Activated T-helper 17 cell treated with anti-CD3 and anti-CD28 coated beads, Interleukin-2, amount 50 U/mL, for 72 hours (primary cell): Measurements from ENCODE around the gene C11orf86. TPM values are rescaled to one million over a fixed set of nuclear protein-coding genes. Genes with fewer than 3 reads are reported as not detected.
"Not testable (repeated sequence)": the region's sequence is repeated elsewhere in the genome, so short reads cannot be mapped to it uniquely, and the experiment has no call there.

Experiments
- ATAC-seq: fragments of 150-1000 bp; cut with Tn5 transposase; replicated peaks from 2 replicates; pipeline ENCODE4 v1.10.0; 2021; ENCODE audit warnings: mild to moderate bottlenecking, moderate library complexity
- H3K27ac Mint-ChIP-seq: one replicate; pipeline ENCODE4 v1.8.0; 2022; ENCODE audit warnings: mixed read lengths
- H3K27me3 Mint-ChIP-seq: one replicate; pipeline ENCODE4 v1.8.0; 2022; ENCODE audit warnings: mixed read lengths
- H3K36me3 Mint-ChIP-seq: one replicate; pipeline ENCODE4 v1.8.0; 2022; ENCODE audit warnings: low read depth, mild to moderate bottlenecking, mixed read lengths
- H3K4me1 Mint-ChIP-seq: one replicate; pipeline ENCODE4 v1.8.0; 2022; ENCODE audit warnings: mixed read lengths
- H3K4me3 Mint-ChIP-seq: one replicate; pipeline ENCODE4 v1.8.0; 2022; ENCODE audit warnings: mild to moderate bottlenecking, mixed read lengths
- H3K9me3 Mint-ChIP-seq: one replicate; pipeline ENCODE4 v1.8.0; 2022; ENCODE audit warnings: mixed read lengths
- total RNA-seq, 2 donors: library from RNA; stranded (reverse); gene quantifications; one replicate each; pipeline ENCODE4 v1.2.3, GENCODE V29; 2022

Gene C11orf86
- total RNA-seq, 2 donors from 2014 or later: not detected

- ATAC-seq: peak; percentile 97
- Mint-ChIP-seq H3K9me3 (no peaks in the 10 kb centered on the region), H3K36me3 (no peaks in the 10 kb centered on the region), H3K27ac (peak within 1 kb of the TSS; percentile 70), H3K27me3 (no peaks in the 10 kb centered on the region), H3K4me1 (peaks cover 15% of the 10 kb centered on the region), H3K4me3 (peak within 1 kb of the TSS; percentile 79)
These were observed 16.7 kb upstream of the C11orf86 start, which contains the start of gene PC for GRCh38 chr11:66958232-66958955. Gene PC (minus strand): TSS chr11:66958383. CDS start chr11:66872159, 86,224 bp downstream.

DNA sequence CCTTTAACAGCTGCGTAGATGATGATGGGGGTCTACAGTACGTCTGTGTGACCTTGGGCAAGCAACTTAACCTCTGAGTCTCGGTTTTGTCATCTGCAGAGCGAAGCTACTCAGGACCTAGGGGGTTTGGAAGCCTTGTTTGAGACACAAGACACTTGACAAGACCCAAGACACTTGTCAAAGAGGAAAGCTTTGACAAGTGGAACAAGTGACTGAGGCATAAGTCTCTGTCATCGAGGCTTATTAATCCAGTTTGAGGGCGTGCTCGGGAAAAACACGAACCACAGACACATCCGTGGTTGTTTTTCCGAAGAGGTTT is 16.2 kb upstream of the C11orf86 start:
- peak; percentile 10 for ATAC-seq
- Mint-ChIP-seq H3K9me3 (no peaks in the 10 kb centered on the region), H3K36me3 (no peaks in the 10 kb centered on the region), H3K27me3 (no peaks in the 10 kb centered on the region), H3K27ac (peak overlapping the region; percentile 70), H3K4me1 (peaks cover 15% of the 10 kb centered on the region), H3K4me3 (peak overlapping the region; percentile 79)

- ATAC-seq, H3K36me3 Mint-ChIP-seq, H3K27me3 Mint-ChIP-seq, H3K4me3 Mint-ChIP-seq, H3K27ac Mint-ChIP-seq, H3K9me3 Mint-ChIP-seq: not testable (repeated sequence)
- H3K4me1 Mint-ChIP-seq: peaks cover 14% of the 10 kb centered on the region
These were observed 13.4 kb upstream of the C11orf86 start for GRCh38 chr11:66961691-66962213.

GRCh38 chr11:66962247-66962646 is 12.9 kb upstream of the C11orf86 start:
- peaks cover 11% of the 10 kb centered on the region for H3K4me1 Mint-ChIP-seq
- H3K4me3 Mint-ChIP-seq: no peak overlapping the region
- no peak overlapping the region for H3K27ac Mint-ChIP-seq
- no peaks in the 10 kb centered on the region for H3K36me3 Mint-ChIP-seq
- H3K9me3 Mint-ChIP-seq: no peaks in the 10 kb centered on the region
- no peak for ATAC-seq
- peaks cover 5% of the 10 kb centered on the region for H3K27me3 Mint-ChIP-seq

DNA sequence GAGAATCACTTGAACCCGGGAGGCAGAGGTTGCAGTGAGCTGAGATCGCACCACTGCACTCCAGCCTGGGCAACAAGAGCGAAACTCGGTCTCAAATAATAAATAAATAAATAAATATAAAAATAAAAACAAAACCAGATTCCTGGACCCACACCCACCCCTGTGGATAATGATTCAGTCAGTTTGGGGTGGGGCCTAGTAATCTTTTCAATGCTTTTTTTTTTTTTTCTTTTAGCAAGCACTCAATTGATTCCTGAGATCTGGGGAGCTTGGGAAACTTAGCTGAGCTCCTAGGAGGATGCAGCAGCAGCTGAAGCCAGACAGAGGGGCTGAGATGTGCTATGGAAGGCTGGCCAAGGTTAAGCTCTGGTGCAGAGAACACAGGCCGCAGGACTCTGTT is 12.3 kb upstream of the C11orf86 start:
- Mint-ChIP-seq H3K4me1 (peaks cover 11% of the 10 kb centered on the region), H3K9me3 (no peaks in the 10 kb centered on the region), H3K36me3 (no peaks in the 10 kb centered on the region)

DNA sequence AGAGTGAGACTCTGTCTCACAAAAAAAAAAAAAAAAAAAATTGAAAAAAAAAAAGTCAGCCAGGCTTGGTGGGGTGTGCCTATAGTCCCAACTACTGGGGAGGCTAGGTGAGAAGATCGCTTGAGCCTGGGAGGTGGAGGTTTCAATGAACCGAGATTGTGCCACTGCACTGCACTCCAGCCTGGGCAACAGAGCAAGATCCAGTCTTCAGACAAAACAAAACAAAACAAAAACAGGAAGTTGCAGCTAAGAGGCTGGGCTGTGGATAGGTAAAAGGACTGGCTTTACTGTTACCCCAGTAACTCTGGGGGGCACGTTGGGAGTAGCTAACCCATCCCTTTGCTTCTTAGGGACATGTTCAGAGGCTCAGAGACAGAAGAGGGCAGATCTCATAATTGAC is 10.6 kb upstream of the C11orf86 start:
- no peak for ATAC-seq
- Mint-ChIP-seq H3K27ac (no peak overlapping the region), H3K36me3 (no peaks in the 10 kb centered on the region), H3K4me3 (no peak overlapping the region), H3K4me1 (peaks cover under 1% of the 10 kb centered on the region), H3K27me3 (peaks cover 5% of the 10 kb centered on the region), H3K9me3 (no peaks in the 10 kb centered on the region)

More for the DNA sequence above, 12.3 kb upstream of the C11orf86 start:
- Mint-ChIP-seq H3K27me3 (peaks cover 5% of the 10 kb centered on the region), H3K27ac (no peak overlapping the region), H3K4me3 (no peak overlapping the region)
- no peak for ATAC-seq

DNA sequence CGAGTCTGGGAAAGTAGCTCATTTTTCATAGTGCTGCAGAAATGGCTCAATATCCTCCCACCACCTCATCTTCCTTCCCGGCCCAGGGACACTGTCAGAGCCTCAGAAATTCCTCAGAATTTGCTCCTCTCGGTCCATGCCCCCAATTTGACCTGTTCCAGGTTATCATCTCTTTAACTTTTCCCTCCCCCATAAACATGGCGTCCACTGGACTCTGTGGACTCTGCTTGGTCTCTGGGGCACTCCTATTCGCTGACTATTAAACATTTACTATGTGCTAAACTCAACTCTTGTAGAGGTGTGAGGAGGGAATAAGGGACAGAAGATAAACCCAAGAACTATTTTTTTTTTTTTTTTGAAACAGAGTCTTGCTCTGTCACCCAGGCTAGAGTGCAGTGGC is 8.8 kb upstream of the C11orf86 start:
- Mint-ChIP-seq H3K36me3 (no peaks in the 10 kb centered on the region), H3K27me3 (peaks cover 5% of the 10 kb centered on the region), H3K4me1 (peaks cover 11% of the 10 kb centered on the region), H3K9me3 (no peaks in the 10 kb centered on the region), H3K27ac (no peak overlapping the region), H3K4me3 (no peak overlapping the region)
- ATAC-seq: no peak

DNA sequence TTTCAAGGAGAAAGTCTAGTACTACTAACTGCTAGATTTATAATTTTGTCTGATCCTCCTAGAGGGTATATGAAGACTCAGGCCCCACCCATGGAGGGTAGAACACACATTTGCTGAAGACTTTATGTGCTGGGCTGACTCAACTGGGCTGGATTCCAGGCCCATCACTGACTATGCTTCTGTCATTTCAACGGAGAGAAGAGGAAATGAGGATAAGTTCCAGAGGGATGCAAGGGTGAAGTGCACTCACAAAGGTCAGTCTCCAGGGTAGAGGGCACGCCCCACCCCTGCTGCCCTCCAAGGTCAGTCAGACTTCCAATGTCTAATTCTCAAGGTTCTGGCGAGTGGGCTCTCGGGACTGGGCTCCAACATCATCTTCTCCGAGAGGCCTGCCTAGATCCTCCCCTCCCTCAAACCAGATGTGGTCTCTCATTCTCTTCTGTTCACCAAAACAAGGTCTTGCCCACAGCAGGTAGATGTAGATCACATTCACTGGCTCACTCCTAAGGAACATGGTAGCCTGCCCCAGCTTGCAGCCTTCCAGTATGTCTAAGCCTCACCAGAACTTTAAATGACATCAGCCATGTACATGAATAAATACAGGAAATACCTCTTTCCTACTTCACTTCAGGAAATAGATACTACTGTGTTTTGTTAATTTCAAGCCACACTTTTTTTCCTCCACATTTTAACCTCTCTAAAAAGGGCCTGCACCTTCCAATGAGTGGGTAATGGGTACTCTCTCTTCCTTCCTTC is 7.3 kb upstream of the C11orf86 start:
- no peak for ATAC-seq

DNA sequence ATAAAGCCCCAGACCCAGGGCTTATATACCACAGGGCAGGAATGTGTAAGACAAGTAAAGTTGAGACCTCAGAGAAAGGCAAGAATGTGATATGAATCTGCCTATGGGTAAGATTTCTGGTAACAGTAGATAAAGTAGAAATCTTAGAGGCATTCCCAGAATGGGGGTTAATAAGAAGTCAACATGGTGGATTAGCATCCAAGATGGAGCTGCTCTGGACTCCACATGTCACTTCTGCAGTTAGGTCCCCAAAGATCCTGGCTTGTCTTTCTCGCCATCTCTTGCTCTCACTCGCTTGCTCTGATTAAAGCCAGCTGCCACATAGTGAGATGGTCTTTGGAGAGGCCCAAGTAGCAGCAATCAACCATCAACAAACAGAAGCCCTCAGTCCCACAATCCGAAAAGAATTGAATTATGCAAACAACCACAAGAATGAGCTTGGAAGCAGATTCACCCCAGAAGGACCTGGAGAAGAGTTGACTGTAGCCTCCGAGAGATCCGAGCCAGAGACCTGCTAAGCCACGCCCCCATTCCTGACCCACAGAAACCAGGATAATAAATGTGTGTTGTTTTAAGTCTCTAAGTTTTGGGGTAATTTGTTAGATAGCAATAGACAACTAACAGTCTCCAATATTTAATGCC is 5.4 kb upstream of the C11orf86 start:
- H3K27me3 Mint-ChIP-seq: peaks cover 8% of the 10 kb centered on the region
- H3K4me3 Mint-ChIP-seq: no peak overlapping the region
- H3K9me3 Mint-ChIP-seq: no peaks in the 10 kb centered on the region
- no peaks in the 10 kb centered on the region for H3K36me3 Mint-ChIP-seq
- ATAC-seq: no peak
- H3K27ac Mint-ChIP-seq: peak overlapping the region; percentile 71
- peaks cover 11% of the 10 kb centered on the region for H3K4me1 Mint-ChIP-seq

More for the DNA sequence above, 7.3 kb upstream of the C11orf86 start:
- Mint-ChIP-seq H3K27me3 (peaks cover 8% of the 10 kb centered on the region), H3K27ac (no peak overlapping the region), H3K9me3 (no peaks in the 10 kb centered on the region), H3K4me1 (peaks cover 11% of the 10 kb centered on the region), H3K4me3 (no peak overlapping the region), H3K36me3 (no peaks in the 10 kb centered on the region)

DNA sequence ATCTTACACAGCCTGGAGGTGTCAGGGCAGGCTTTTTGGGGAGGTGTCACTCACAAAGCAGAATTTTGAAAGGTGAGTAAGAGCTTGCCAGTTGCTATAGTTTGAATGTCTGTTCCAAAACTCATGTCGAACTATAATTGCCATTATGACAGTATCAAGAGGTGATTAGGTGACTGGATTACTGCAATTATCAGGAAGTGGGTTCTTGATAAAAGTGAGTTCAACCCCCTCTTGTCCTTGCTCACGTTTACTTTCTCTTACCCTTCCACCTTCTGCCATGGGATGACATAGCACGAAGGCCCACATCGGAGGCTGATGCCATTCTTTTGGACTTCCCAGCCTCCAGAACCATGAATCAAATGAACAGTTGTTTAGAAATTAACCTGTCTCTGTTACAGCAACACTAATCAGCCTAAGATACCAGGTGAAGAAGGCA is 4.7 kb upstream of the C11orf86 start:
- Mint-ChIP-seq H3K4me3 (peak overlapping the region; percentile 61), H3K27ac (peak overlapping the region; percentile 71), H3K27me3 (peaks cover 8% of the 10 kb centered on the region), H3K4me1 (peaks cover 11% of the 10 kb centered on the region), H3K36me3 (no peaks in the 10 kb centered on the region), H3K9me3 (no peaks in the 10 kb centered on the region)
- ATAC-seq: peak; percentile 52

DNA sequence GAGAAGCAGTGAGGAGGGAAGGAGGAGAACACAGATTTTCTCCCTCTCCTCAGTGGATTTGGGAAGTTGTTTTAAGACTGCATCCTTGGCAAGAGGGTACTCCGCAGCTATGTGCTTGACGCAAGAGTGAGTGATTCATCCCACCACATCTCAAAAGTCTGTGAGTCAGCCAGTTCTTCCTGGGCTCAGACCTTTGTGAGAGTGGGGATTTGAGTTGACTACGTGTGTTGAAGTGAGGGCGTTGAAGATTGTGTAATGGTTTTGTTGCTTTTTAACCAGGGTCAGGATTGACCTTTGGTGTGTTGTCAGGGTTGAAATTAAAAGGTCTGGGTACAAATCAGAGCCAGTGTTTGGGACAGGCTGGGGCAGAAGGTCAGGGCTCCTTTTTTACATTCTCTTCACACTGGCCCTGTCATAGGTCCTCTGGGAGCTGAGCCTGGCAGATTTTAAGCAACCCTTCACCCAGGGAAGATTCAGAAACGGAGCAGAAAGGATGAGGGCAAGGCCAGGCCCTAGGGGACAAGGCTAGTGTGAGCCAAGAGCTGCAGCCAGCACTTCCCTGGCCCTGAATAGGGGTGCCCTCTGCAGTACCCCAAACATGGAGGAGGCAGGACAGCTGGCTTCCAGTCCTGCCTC is 4.2 kb upstream of the C11orf86 start:
- H3K27ac Mint-ChIP-seq: peak overlapping the region; percentile 71
- H3K36me3 Mint-ChIP-seq: no peaks in the 10 kb centered on the region
- peak; percentile 96 for ATAC-seq
- peak overlapping the region; percentile 61 for H3K4me3 Mint-ChIP-seq
- peaks cover 11% of the 10 kb centered on the region for H3K4me1 Mint-ChIP-seq
- H3K27me3 Mint-ChIP-seq: peaks cover 11% of the 10 kb centered on the region
- H3K9me3 Mint-ChIP-seq: no peaks in the 10 kb centered on the region

- no peaks in the 10 kb centered on the region for H3K9me3 Mint-ChIP-seq
- peak overlapping the region; percentile 71 for H3K27ac Mint-ChIP-seq
- H3K36me3 Mint-ChIP-seq: no peaks in the 10 kb centered on the region
- peaks cover 11% of the 10 kb centered on the region for H3K27me3 Mint-ChIP-seq
- H3K4me3 Mint-ChIP-seq: peak overlapping the region; percentile 61
- ATAC-seq: peak; percentile 51
- H3K4me1 Mint-ChIP-seq: peaks cover 11% of the 10 kb centered on the region
These were observed 3.6 kb upstream of the C11orf86 start for GRCh38 chr11:66971488-66971887.

DNA sequence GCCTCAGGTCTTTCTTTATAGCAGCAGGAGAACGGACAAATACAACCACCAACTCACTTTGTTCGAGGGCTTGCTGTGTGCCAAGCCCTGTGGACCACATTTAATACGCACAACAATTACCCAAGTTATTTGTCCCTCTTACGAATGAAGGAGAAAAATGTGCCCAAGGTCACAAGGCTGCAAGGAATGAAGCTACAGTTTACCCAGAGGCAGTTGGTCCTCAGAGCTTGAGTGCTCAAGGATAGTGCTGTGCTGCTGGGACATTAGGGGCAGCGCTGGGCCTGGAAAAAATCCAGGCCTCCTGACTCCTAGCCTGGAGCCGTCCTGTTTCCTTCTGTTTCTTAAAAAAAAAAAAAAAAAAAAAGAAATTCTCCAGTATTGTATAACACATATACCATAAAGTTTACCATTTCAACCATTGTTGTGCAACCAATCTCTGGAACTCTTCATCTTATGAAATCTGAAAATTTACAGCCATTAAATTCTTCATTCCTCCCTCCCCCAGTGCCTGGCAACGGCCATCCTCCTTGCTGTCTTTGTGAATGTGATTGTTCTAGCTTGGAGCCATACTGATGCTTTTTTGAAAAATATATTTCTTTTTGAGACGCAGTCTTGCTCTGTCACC is 1.0 kb upstream of the C11orf86 start:
- ATAC-seq: no peak
- Mint-ChIP-seq H3K4me1 (peaks cover 11% of the 10 kb centered on the region), H3K9me3 (no peaks in the 10 kb centered on the region), H3K4me3 (no peak overlapping the region), H3K27me3 (peaks cover 11% of the 10 kb centered on the region), H3K36me3 (no peaks in the 10 kb centered on the region), H3K27ac (no peak overlapping the region)
